ENCODE measurements around the gene SYNPO2L. TPM values are rescaled to one million over a fixed set of nuclear protein-coding genes. Genes with fewer than 3 reads are reported as not detected.

The SYNPO2L gene
- total RNA-seq, 1 experiment from 2014 or later: 0.16 TPM

DNA sequence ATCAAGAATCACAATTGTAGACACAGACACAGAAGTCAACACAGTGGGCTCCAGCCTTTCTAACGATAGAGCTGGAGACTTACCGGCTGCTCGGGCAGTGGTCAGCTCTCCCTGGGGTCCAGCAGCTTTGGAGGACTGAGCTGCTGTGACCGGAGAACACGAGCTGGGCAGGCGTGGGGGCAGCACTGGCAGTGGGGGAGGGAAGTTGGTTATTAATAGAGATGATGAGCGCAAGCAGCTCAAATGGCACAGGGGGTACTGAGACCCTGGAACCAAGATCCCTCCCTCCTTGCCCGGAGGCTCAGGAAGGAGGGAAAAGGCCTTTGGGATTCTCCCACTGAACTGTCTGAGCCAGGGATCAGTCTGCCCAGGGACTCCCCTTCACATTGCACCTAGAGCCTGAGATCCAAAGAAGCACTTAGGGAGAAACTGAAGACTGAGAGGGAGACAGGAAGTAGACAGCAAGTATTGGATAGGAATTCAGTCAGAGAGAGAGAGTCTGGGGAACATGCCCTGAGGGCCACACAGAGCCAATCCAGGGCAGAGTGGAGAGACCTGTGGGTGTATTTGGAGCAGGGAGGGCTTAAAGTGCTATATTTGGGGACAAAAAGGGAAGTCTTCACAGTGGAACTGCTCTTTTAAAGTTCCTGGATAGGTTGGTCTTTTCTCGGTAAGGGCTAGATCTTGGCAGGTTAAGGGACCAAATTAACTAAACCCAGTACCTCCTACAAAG is 14.3 kb downstream of the SYNPO2L start, which contains the start of gene MYOZ1:
Gene MYOZ1, minus strand, starts transcription at position 147 of the 733 bp plus-strand sequence. CDS start 1,457 bp downstream, outside the sequence.
- intact Hi-C loops (cut with micrococcal nuclease; ENCODE audit: unreplicated experiment): loop anchor here (5.0 to 10.0 kb wide), 3 partner anchors 54 to 379 kb away; partner anchors contain the start of gene ANXA7
- Histone ChIP-seq H3K36me3 (ENCODE audit: control insufficient read depth, insufficient read depth, low read length) (no peaks in the 10 kb centered on the region), H3K27me3 (replicated peaks; ENCODE audit: control insufficient read depth, insufficient read depth, low read length) (no peaks in the 10 kb centered on the region), H3K9me3 (no peaks in the 10 kb centered on the region), H3K4me1 (0 out of 2 replicates have a peak, but pooled peaks cover 5% of the 10 kb centered on the region), H3K4me3 (ENCODE audit: low read depth, low read length) (no peak within 1 kb of the TSS)
- TF ChIP-seq, protein P1, sequence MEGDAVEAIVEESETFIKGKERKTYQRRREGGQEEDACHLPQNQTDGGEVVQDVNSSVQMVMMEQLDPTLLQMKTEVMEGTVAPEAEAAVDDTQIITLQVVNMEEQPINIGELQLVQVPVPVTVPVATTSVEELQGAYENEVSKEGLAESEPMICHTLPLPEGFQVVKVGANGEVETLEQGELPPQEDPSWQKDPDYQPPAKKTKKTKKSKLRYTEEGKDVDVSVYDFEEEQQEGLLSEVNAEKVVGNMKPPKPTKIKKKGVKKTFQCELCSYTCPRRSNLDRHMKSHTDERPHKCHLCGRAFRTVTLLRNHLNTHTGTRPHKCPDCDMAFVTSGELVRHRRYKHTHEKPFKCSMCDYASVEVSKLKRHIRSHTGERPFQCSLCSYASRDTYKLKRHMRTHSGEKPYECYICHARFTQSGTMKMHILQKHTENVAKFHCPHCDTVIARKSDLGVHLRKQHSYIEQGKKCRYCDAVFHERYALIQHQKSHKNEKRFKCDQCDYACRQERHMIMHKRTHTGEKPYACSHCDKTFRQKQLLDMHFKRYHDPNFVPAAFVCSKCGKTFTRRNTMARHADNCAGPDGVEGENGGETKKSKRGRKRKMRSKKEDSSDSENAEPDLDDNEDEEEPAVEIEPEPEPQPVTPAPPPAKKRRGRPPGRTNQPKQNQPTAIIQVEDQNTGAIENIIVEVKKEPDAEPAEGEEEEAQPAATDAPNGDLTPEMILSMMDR (IDR thresholded peaks at IDR 0.05; ENCODE audit: insufficient read depth in 1 of 2, low read depth in 1 of 2, low read length in 1 of 2, severe bottlenecking in 1 of 2, unreplicated experiment in 1 of 2): no peak
- ChIA-PET POLR2A (no interaction called here), CTCF (interaction anchor here (5.0 kb wide), 1 partner anchor 111 kb away, joined by 52 read pairs; no protein-coding TSS in a partner anchor)
- Mint-ChIP-seq H3K9me3 (ENCODE audit: unreplicated experiment) (no peaks in the 10 kb centered on the region), H3K27ac (ENCODE audit: unreplicated experiment) (peak within 1 kb of the TSS; percentile 20), H3K4me1 (ENCODE audit: low read depth, unreplicated experiment) (peaks cover 35% of the 10 kb centered on the region), H3K36me3 (ENCODE audit: insufficient read depth, unreplicated experiment) (peaks cover 8% of the 10 kb centered on the region), H3K4me3 (ENCODE audit: unreplicated experiment) (no peak within 1 kb of the TSS), H3K27me3 (ENCODE audit: insufficient read depth, unreplicated experiment) (no peaks in the 10 kb centered on the region)
- BruUV-seq (replicated peaks): no TSS peak
- peak in 1 of 2 experiments; percentile 35 for DNase-seq

DNA sequence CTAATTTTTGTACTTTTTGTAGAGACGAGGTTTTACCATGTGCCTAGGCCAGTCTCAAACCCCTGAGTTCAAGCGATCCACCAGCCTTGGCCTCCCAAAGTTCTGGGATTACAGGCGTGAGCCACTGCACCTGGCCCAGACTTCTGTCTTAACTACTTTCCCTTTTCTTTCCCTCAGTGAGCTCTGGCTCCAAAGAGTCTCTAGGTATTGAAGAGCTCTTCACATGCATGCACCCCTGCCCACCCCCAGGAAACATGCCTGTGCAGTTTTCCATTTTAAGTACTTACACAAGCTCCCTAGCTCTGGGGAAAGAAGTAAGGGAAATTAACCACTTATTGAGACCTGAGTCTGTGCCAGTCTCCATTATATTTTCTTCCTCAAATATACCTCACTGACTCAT is 16.5 kb downstream of the SYNPO2L start:
- BruUV-seq (replicated peaks): no TSS peak
- H3K9me3 ChIP-seq: no peaks in the 10 kb centered on the region
- Mint-ChIP-seq H3K4me3 (ENCODE audit: unreplicated experiment) (no peak overlapping the region), H3K9me3 (ENCODE audit: unreplicated experiment) (no peaks in the 10 kb centered on the region), H3K27me3 (ENCODE audit: insufficient read depth, unreplicated experiment) (no peaks in the 10 kb centered on the region), H3K4me1 (ENCODE audit: low read depth, unreplicated experiment) (peaks cover 12% of the 10 kb centered on the region), H3K27ac (ENCODE audit: unreplicated experiment) (no peak overlapping the region), H3K36me3 (ENCODE audit: insufficient read depth, unreplicated experiment) (peaks cover 4% of the 10 kb centered on the region)
- no peaks in the 10 kb centered on the region for H3K36me3 ChIP-seq (ENCODE audit: control insufficient read depth, insufficient read depth, low read length)
- H3K4me3 ChIP-seq (ENCODE audit: low read depth, low read length): no peak overlapping the region
- ChIA-PET POLR2A (no interaction called here), CTCF (no interaction called here)
- no peaks in the 10 kb centered on the region for H3K27me3 ChIP-seq (replicated peaks; ENCODE audit: control insufficient read depth, insufficient read depth, low read length)
- DNase-seq: no peak
- intact Hi-C loops (cut with micrococcal nuclease; ENCODE audit: unreplicated experiment): no loop called here
- TF ChIP-seq, protein P1 (IDR thresholded peaks at IDR 0.05; ENCODE audit: insufficient read depth in 1 of 2, low read depth in 1 of 2, low read length in 1 of 2, severe bottlenecking in 1 of 2, unreplicated experiment in 1 of 2): no peak
- 0 out of 2 replicates have a peak, but pooled peaks cover 5% of the 10 kb centered on the region for H3K4me1 ChIP-seq

DNA sequence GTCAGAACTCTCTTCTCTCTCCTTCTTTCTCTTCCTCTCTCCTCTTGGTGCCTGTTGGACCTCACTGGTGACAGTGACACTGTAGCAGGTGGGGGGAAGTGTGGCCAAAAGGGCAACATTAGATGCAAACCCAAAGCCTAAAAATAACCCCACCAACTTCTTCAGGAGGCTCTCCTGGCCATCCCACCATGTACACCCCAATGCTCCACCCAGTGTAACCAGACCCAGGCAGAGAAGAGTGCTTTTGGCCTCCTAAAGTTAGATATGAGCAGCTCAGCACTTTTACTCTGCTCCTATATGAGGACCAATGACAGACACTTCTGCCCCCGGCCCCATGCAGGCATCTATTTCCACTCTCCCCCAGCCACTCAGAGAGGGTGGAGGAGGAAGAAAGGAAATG is 20.0 kb downstream of the SYNPO2L start:
- ChIA-PET CTCF (interaction anchor here (0.9 kb wide), 1 partner anchor 10 kb away, joined by 4 read pairs; no protein-coding TSS in a partner anchor), POLR2A (no interaction called here)

More for the DNA sequence above, 20.0 kb downstream of the SYNPO2L start:
- Histone ChIP-seq H3K4me1 (no peaks in the 10 kb centered on the region), H3K9me3 (no peaks in the 10 kb centered on the region), H3K4me3 (ENCODE audit: low read depth, low read length) (no peak overlapping the region), H3K27me3 (replicated peaks; ENCODE audit: control insufficient read depth, insufficient read depth, low read length) (no peaks in the 10 kb centered on the region), H3K36me3 (ENCODE audit: control insufficient read depth, insufficient read depth, low read length) (no peaks in the 10 kb centered on the region)
- no peak overlapping the region for H3K4me3 Mint-ChIP-seq (ENCODE audit: unreplicated experiment)
- DNase-seq: no peak
- H3K4me1 Mint-ChIP-seq (ENCODE audit: low read depth, unreplicated experiment): no peaks in the 10 kb centered on the region
- no peaks in the 10 kb centered on the region for H3K9me3 Mint-ChIP-seq (ENCODE audit: unreplicated experiment)
- TF ChIP-seq, protein P1 (IDR thresholded peaks at IDR 0.05; ENCODE audit: insufficient read depth in 1 of 2, low read depth in 1 of 2, low read length in 1 of 2, severe bottlenecking in 1 of 2, unreplicated experiment in 1 of 2): no peak
- H3K27me3 Mint-ChIP-seq (ENCODE audit: insufficient read depth, unreplicated experiment): no peaks in the 10 kb centered on the region
- H3K27ac Mint-ChIP-seq (ENCODE audit: unreplicated experiment): no peak overlapping the region
- no peaks in the 10 kb centered on the region for H3K36me3 Mint-ChIP-seq (ENCODE audit: insufficient read depth, unreplicated experiment)
- BruUV-seq (replicated peaks): no TSS peak
- intact Hi-C loops (cut with micrococcal nuclease; ENCODE audit: unreplicated experiment): no loop called here
